RCC 7860 (cell line): ENCODE data around the gene TRIM74.
"Not testable (repeated sequence)": the region's sequence is repeated elsewhere in the genome, so short reads cannot be mapped to it uniquely, and the experiment has no call there.

Experiments used
- DNase-seq: peaks from one replicate; pipeline ENCODE4 v3.0.0-alpha.2; 2015; ENCODE audit warnings: low spot score
- FAIRE-seq: peaks from 2 replicates; lab custom pipeline; 2012; peaks lifted over from hg19 to GRCh38; lab: Jason Lieb, UNC

TRIM74 gene

DNA sequence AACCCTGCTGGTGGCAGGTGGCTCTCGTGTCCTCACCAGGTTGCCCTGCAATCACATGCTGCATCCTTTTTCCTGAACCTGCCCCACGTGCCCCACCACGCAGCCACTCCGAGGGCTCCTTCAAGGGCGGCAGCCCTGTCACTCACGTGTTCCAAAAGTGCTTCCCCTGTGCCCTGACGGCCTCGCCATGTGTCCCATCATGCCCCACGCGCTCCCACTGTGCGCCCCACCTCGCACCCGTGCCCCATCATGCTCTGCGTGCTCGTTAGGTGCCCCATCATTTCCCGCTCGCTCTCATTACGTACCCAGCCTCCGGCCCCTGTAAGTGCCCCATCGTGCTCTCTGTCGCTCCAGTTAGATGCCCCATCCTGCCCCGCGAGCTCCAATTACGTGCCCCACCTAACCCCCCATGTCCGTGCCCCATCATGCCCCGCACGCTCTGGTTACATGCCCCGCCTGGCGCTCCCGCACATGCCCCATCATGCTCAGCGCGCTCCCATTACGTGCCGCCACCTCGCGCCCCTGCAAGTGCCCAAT is at the start of gene TRIM74:
Gene TRIM74 (minus strand): TSS at position 487 of the 537 bp plus-strand sequence. CDS start 3,309 bp downstream, outside the sequence.
- DNase-seq, FAIRE-seq: not testable (repeated sequence)

DNA sequence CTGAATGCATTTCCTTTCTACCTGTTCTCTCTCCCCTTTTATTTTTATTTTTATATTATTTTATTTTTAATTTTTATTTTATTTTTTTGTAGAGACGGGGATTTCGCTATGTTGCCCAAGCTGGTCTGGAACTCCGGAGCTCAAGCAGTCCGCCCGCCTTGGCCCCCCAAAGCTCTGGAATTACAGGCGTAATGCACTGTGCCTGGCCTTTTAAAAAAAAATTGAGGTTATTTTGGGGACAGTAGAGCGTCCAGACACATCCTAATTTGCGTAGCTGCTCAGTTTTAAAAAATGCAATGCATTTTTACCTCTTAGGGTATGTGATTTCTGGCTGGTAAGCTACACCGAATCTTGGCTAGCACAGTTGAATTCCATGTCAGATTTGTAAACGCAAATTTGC is 37.2 kb upstream of the TRIM74 start:
- DNase-seq, result peak; percentile 1

DNA sequence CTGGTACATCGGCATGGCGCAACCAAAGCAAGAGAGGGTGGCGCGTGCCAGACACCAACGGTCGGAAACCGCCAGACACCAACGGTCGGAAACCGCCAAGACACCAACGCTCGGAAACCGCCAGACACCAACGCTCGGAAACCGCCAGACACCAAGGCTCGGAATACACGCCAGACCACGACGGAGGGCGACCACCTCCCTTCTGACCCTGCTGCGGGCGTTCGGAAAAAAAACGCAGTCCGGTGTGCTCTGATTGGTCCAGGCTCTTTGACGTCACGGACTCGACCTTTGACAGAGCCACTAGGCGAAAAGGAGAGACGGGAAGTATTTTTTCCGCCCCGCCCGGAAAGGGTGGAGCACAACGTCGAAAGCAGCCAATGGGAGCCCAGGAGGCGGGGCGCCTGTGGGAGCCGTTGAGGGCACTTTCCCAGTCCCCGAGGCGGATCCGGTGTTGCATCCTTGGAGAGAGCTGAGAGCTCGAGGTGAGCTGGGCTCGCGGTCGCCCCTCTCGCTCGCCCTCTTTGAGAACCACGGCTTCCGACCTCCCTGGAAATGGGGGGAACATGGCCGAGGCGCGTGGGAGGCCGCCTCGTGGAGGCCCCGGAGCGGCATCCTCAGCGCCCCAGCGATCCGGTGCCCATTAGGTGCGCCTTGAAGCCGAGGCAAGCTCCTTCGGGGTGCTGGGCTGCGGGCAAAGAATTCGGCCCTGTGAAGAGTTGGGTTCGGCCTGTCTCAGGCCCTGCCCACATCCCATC is 36.6 kb upstream of the TRIM74 start:
- DNase-seq (peak; percentile 86), FAIRE-seq (peak; percentile 95)

More for the DNA sequence above, 37.2 kb upstream of the TRIM74 start:
- not testable (repeated sequence) for FAIRE-seq

GRCh38 chr7:73005356-73005692 is 36.1 kb upstream of the TRIM74 start:
- FAIRE-seq, DNase-seq: not testable (repeated sequence)

- DNase-seq, FAIRE-seq: not testable (repeated sequence)
These were observed 28.7 kb upstream of the TRIM74 start for GRCh38 chr7:72997887-72998468.

DNA sequence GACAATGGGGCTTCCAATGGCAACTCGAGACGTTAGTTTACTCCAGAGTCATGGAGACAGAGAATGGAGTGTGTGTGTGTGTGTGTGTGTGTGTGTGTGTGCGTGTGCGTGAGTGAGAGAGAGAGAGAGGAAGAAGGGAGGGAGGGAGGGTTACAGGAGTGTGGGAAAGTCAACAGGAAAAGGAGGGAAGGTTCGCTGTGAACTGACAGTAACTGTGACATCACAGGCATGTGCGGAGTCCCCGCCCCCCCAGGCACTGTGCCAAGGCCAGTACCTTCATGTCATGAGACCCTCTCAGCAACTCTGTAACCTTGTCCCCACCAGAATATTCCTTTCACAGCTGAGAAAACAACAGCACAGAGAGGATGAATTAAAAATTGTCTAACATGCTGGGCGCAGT is 28.2 kb upstream of the TRIM74 start:
- not testable (repeated sequence) for DNase-seq, FAIRE-seq

GRCh38 chr7:72995484-72995883 is 26.2 kb upstream of the TRIM74 start:
- FAIRE-seq, DNase-seq: not testable (repeated sequence)

DNA sequence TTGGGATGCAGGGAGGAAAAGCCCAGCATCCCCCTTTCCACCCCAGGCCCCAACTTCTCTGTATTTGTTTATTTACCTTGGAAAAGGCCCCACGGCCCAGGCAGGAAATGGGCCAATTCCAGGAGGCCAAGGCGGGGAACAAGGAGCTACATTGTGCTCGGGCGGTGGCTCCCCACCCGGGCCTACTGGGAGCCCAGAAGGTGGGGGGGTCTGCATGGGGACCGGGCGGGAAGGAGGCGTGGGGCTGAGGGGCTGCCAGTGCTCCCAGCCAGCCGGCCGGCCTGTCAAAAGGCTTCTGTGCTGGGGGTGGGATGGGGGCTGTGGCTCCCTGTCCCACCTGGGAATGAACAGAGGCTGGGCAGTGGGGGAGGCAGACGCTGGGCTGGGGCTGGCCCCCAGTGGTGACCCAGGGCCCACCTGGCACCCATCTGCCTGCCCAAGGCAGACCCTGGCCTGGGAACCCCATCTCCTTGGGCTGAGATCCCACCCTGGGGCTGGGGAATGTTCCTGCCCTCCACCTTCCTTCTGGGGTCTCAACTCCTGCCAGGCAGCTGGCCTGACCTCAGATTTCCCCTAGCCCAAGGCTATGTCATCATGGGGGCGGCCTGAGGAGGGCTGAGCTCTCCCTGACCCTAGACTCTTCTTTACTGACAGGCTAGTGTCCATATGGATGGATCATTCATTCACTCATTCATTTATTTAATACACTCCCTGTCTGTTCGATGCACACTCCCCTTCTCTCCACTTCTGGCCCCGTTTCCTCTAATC is 21.1 kb upstream of the TRIM74 start:
- FAIRE-seq, DNase-seq: not testable (repeated sequence)

DNA sequence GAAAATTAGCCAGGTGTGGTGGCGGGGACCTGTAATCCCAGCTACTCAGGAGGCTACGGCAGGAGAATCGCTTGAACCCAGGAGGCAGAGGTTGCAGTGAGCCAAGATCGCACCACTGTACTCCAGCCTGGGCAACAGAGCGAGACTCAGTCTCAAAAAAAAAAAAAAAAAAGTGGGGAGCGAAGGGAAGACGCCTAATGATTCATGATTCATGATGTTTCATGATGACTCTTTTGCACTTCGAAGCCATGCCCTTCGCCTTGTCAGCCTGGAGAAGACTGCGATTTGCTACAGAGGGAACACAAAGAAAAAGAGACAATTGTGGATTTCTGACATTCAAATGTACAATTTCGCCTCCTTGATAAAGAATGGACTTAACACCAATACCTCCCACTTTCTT is 12.8 kb upstream of the TRIM74 start:
- FAIRE-seq, result not testable (repeated sequence)

GRCh38 chr7:72980382-72980781 is 11.1 kb upstream of the TRIM74 start:
- FAIRE-seq, DNase-seq: not testable (repeated sequence)

More for the DNA sequence above, 12.8 kb upstream of the TRIM74 start:
- DNase-seq, result not testable (repeated sequence)

DNA sequence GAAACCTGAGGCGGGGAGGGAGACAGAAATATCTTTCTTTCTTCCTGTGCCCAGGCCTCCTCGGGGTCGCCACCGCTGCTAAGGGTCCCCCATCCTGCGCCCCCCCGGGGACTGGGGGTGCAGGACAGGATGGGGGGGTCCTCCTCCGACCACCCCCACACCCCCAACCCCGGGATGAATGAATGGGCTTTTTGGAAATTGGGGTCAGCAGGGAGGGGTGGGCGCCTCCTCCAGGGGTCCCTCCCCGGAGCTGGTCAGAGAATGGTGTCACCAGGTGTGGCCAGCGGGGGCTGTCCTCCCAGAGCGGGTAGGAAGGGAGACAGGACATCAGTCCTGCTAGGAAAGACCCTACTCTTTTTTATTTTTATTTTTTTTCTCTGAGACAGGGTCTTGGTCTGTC is 7.2 kb upstream of the TRIM74 start:
- not testable (repeated sequence) for DNase-seq, FAIRE-seq

- not testable (repeated sequence) for DNase-seq, FAIRE-seq
These were observed 6.5 kb upstream of the TRIM74 start for GRCh38 chr7:72975656-72976286.

GRCh38 chr7:72974781-72975180 is 5.5 kb upstream of the TRIM74 start:
- not testable (repeated sequence) for DNase-seq, FAIRE-seq

GRCh38 chr7:72971505-72971904 is 2.2 kb upstream of the TRIM74 start:
- FAIRE-seq, DNase-seq: not testable (repeated sequence)

- DNase-seq, FAIRE-seq: not testable (repeated sequence)
These were observed 422 bp upstream of the TRIM74 start for GRCh38 chr7:72969688-72970087.

GRCh38 chr7:72966892-72967291 is 2.4 kb downstream of the TRIM74 start:
- DNase-seq, FAIRE-seq: not testable (repeated sequence)

- FAIRE-seq, DNase-seq: not testable (repeated sequence)
These were observed 3.9 kb downstream of the TRIM74 start for GRCh38 chr7:72965186-72965975.

DNA sequence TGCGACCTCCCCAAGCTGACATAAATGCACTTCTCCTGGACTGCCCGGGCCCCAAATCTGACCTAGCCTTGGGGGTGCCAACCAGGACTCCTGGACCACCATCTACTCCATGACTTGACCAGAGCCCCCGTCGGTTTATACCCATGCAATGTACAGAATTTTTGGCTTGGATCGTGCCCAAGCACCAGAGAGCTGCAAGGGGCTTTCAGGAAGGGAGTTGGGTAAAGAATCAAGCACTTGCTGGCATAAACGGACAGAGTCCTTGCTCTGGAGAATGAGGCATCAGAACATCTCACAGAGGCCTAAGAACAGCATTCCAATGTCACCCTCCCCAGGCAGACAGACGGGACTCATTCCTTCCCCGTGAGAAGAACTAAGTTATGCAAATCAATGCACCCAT is 6.2 kb downstream of the TRIM74 start:
- not testable (repeated sequence) for DNase-seq, FAIRE-seq

DNA sequence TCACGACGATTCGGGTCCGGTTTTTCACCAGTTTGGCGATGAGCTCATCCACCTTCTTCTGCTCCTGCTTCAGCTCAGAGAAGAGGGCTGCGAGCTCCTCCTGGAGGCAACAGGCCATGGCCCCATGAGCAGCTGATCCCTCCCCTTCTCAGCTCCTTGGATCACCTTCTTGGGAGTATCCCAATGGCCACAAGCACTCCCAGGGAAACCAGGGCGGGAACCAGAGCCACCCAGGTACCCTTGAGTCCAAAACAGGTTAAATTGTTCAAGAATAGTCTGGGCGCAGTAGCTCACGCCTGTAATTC is 8.0 kb downstream of the TRIM74 start:
- FAIRE-seq, DNase-seq: not testable (repeated sequence)
